GM19043 (cell line): ENCODE results near the gene MIA.
"Not testable (repeated sequence)": the region's sequence is repeated elsewhere in the genome, so short reads cannot be mapped to it uniquely, and the experiment has no call there.

Source experiments
- ATAC-seq: cut with Tn5 transposase; IDR thresholded peaks from one replicate; pipeline ENCODE4 v1.9.1; 2021; ENCODE audit warnings: low read depth; ENCODE audit not compliant: unreplicated experiment

Gene MIA

DNA sequence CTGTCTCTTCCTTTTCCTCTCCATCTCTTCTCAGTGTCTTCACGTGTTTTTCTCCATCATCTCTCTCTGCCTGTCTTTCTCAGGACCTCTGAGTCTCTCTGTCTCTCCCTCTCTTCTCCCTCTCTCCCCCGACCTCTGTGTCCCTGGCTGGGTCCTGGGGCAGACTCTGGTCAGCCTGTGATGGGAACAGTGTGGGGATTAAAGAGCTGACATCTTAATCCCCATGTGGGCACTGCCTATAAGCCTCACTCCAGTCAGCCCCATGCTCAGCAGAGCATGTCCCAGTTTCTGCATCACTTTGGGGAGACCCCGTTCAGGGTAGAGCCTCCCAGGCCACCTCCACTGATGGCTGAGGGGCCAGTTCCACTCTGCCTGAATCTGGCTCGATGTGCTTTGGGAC lies 39.9 kb downstream of the MIA start:
- no peak for ATAC-seq

DNA sequence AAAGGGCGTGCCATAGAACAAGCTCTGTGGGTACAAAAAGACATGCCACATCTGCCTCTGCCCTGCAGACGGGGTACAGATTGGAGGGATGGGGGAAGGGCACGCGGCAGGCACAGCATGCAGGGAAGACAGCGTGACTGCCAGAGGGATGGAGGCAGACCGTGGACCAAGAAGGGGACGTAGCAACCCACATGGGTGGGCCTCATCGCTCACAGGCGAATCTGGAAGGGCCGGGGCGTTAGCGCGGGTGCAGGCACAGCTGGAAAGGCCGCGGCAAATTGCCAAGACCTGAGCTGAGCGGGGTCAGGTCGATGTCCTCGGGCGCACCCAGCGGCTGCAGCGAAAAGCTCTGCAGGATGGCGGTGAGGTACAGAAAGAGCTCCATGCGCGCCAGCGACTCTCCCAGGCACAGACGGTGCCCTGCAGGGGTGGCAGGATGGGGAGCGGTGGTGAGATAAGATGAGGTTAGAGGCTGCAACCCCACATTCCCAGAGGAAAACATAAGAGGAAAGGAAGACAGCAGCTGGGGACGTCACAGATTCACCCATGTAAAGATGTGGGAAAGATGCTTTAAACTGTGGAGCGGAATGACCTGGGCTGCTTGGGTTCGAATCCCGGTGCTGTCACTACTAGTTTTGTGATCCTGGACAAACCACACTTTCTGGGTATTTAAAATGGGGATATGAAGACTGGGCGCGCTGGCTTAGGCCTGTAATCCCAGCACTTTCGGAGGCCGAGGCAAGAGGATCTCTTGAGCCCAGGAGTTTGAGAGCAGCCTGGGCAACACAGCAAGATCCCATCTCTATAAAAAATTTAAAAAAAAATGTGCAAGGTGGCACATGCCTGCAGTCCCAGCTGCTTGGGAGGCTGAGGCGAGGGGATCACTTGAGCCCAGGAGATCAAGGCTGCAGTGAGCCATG lies 43.4 kb downstream of the MIA start:
- ATAC-seq = not testable (repeated sequence)

DNA sequence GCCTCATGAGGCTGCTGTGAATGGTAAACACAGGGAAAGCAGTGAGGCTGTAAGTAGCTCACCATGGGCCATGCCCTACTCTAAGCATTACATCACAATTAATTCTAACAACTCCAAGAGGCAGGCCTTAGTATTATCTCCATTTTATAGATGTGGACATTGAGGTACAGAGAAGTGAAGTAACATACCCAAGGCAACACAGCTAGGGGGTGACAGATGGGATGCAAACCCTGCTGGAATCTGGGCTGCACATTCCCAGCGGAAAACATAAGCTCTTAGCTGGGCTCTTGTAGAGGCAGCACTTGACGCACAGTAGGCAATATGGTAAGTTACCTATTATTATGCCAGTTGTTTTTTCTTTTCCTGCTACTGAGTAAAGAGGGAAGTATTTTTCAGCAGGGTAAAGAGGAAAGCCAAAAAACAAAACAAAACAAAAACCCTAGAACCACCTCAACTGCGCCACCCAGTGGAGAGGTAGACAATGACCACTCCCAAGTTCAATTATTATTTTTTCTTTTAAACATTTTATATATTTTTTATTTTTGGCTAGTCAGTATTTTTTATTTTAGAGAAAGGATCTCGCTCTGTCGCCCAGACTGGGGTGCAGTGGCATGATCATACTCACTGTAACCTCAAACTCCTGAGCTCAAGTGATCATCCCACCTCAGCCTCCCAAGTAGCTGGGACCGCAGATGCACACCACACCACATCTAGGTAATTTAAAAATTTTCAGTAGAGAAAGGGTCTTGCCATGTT lies 44.3 kb downstream of the MIA start:
- ATAC-seq = not testable (repeated sequence)

DNA sequence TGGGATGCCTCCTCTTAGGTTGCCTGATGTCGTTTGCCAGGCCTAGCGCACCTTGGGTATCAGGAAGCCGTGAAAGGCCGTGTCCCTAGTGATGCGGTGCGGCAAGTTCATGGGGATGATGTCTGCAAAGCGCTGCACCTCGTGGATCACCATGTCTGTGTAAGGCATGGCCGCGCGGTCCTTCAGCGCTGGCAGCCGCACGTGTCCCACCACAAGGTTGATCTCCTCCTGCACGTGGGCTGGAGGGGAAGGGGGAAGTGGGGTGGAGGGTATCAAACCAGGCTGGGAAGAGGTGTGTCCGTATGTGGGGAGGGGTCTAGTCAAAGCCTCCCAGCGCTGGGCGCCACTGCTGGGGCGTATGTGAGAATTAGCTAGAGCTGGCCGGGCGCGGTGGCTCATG lies 46.8 kb downstream of the MIA start:
- ATAC-seq = no peak

DNA sequence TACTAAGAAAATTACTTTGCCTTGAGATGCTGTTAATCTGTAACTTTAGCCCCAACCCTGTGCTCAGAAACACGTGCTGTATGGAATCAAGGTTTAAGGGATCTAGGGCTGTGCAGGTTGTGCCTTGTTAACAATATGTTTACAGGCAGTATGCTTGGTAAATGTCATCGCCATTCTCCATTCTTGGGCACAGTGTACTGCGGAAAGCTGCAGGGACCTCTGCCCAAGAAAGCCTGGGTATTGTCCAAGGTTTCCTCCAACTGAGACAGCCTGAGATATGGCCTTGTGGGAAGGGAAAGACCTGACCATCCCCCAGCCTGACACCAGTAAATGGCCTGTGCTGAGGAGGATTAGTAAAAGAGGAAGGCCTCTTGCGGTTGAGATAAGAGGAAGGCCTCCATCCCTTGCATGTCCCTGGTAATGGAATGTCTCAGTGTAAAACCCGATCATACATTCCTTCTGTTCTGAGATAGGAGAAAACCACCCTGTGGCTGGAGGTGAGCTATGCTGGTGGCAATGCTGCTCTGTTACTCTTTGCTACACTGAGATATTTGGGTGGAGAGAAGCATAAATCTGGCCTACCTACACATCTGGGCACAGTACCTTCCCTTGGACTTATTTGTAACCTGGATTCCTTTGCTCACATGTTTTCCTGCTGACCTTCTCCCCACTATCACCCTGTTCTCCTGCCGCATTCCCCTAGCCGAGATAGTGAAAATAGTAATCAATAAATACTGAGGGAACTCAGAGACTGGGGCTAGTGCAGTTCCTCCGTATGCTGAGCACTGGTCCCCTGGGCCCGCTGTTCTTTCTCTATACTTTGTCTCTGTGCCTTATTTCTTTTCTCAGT lies 47.6 kb downstream of the MIA start:
- ATAC-seq = not testable (repeated sequence)

DNA sequence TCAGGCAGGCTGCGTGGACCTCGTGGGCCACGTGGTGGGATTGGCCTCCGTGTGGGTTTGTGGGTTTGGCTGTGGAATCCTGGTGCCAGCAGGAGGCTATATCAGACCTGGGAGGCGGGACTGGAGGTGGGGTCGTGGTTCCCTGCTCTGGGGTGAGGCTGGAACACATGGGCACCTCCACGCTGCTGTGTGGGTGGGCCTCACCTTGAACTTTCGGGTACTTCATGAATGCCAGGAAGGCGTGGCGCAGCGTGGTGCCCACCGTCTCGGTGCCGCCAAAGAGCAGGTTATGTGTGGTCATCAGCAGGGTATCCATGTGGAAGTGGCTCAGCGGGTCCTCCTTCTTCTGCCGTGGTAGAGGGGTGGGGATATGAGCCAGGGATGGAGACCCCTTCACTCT lies 49.6 kb downstream of the MIA start:
- ATAC-seq = not testable (repeated sequence)

DNA sequence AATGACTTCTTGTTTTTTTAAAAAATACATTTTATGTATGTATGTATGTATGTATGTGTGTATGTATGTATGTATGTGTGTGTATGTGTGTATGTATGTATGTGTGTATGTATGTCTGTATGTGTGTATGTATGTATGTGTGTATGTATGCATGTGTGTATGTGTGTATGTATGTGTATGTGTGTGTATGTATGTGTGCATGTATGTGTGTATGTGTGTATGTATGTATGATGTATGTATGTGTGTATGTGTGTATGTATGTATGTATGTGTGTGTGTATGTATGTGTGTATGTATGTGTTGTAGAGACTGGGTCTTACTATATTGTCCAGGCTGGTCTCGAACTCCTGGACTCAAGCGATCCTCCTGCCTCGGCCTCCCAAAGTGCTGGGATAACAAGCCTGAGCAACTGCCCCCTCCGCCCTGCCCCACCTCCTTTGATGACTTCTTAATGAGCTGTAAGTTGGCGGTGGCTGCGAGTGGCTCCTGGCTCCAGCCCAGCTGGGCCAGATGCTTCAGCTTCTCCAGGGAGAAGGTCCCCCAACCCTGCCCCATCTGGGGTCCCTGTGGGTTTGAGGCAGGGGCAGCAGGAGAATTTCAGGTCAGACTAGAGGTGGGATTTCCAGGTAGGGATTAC lies 50.3 kb downstream of the MIA start:
- not testable (repeated sequence) for ATAC-seq

DNA sequence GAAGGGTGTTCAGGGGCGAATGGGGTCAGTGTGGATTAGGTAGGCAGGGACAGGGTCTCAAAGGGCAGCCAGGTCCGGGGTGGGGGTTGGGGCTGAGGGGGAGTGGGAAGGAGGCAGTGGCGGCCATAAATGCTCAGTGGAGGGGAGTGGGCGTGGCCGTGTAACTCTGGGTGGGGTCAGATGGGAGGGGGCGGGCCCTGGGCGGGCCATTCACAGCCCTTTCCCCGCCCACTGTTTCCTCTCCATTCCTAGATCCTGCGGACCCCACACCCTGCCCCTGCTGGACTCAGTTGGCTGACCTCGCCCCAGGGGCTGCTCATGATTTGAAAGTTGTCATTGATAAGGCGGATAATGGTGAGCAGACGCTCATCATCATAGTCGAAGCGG lies 51.0 kb downstream of the MIA start:
- not testable (repeated sequence) for ATAC-seq

DNA sequence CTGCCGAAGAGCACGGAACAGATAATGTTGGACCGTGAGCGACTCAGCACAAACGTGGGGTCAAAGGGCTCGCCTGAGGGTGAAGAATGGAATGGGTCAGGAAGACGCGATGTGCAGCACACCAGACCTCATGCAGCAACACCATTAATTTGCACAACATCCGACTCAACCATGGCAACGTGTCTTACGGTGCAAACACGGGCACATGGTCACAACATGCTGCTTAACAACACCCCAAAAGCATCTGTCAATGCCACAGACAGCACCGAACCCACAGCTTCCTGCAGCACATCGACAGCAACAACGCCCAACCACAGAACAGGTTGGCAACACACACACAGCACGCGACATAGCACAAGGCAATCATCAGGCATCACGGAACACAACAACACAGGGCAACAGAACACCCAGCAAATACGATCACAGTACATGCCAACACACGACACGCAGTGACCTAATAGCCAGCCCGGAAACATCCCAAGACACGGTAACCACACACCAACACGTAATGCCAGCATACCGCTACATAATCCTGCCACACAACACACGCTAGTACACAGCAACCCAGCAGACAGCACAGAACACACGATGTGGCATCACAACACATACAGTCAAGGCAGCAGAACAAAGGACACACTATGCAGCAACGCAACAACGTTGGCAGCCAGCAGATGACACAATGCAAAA lies 51.5 kb downstream of the MIA start:
- not testable (repeated sequence) for ATAC-seq
